Spleen (tissue), 11 donors: Measurements from ENCODE around the gene BLTP2. TPM values are rescaled to one million over a fixed set of nuclear protein-coding genes. Genes with fewer than 3 reads are reported as not detected.

Experiments
- DNase-seq: peaks from one replicate; pipeline ENCODE4 v3.0.0-alpha.2; 2020
- H3K27ac ChIP-seq, 8 donors: fragments of 200-600 bp; sonication (generic) in 7 of 8; 1 replicate in 4 of 8; 2 replicates in 4 of 8; pipeline versions ENCODE4 v1.5.0 to v1.8.0; 2016 to 2021; ENCODE audit warnings: inconsistent platforms in 4 of 8, mild to moderate bottlenecking in 4 of 8, moderate library complexity in 1 of 8
- H3K27me3 ChIP-seq, 7 donors: fragments of 200-600 bp; sonication (generic) in 6 of 7; replicated peaks in 1 of 7; 1 replicate in 4 of 7; 2 replicates in 3 of 7; pipeline versions ENCODE4 v1.5.0 to v1.8.0; 2016 to 2021; ENCODE audit warnings: inconsistent platforms in 3 of 7, mild to moderate bottlenecking in 1 of 7
- H3K36me3 ChIP-seq, 6 donors: fragments of 200-600 bp; sonication (generic) in 5 of 6; 1 replicate in 4 of 6; 2 replicates in 2 of 6; pipeline versions ENCODE4 v1.5.0 to v1.8.0; 2016 to 2021; ENCODE audit warnings: inconsistent platforms in 2 of 6
- H3K4me1 ChIP-seq, 6 donors: fragments of 200-600 bp; sonication (generic) in 5 of 6; 1 replicate in 3 of 6; 2 replicates in 3 of 6; pipeline versions ENCODE4 v1.5.0 to v1.8.0; 2016 to 2021; ENCODE audit warnings: inconsistent platforms in 3 of 6
- H3K4me3 ChIP-seq, 8 donors: fragments of 200-600 bp; sonication (generic) in 7 of 8; 1 replicate in 4 of 8; 2 replicates in 4 of 8; pipeline versions ENCODE4 v1.5.0 to v1.8.0; 2016 to 2021; ENCODE audit warnings: inconsistent platforms in 4 of 8, mild to moderate bottlenecking in 4 of 8, moderate library complexity in 2 of 8
- H3K9me3 ChIP-seq, 8 donors: fragments of 200-600 bp; sonication (generic) in 7 of 8; 1 replicate in 4 of 8; 2 replicates in 4 of 8; pipeline versions ENCODE4 v1.5.0 to v1.8.0; 2016 to 2021; ENCODE audit warnings: inconsistent platforms in 4 of 8
- CTCF ChIP-seq, 11 experiments: fragments of 200-600 bp in 7 of 11; fragments of 450-650 bp in 4 of 11; sonication (generic) in 4 of 11; IDR thresholded peaks in 8 of 11; conservative IDR thresholded peaks in 3 of 11; 1 replicate in 7 of 11; 2 replicates in 4 of 11; pipeline versions ENCODE4 v1.4.0 to v1.8.0; 2016 to 2021; ENCODE audit warnings: antibody characterized with exemption in 11 of 11, inconsistent platforms in 4 of 11, mild to moderate bottlenecking in 1 of 11
- POLR2A ChIP-seq, 3 donors: fragments of 450-650 bp; IDR thresholded peaks; one replicate each; pipeline ENCODE4 v1.5.1; 2017; ENCODE audit warnings: antibody characterized with exemption in 3 of 3, mild to moderate bottlenecking in 1 of 3
- POLR2AphosphoS5 ChIP-seq, 3 donors: sonication (generic); formaldehyde crosslinking; IDR thresholded peaks; one replicate each; pipeline ENCODE4 v1.5.1; 2017; ENCODE audit warnings: antibody characterized with exemption in 3 of 3
- WGBS, 5 donors: extraction: QIAGEN DNeasy Blood & Tissue Kit in 3 of 5; methylation state at CpG; one replicate each; pipeline versions ENCODE4 v1.1.5 to v1.1.7; 2013 to 2018; 5-methylcytosine and 5-hydroxymethylcytosine counted together
- intact Hi-C: fragments of 100-400 bp; cut with DNase I; formaldehyde crosslinking; loops from one replicate; pipeline ENCODE4 v1.15.0; 2023; ENCODE audit warnings: low total_unique reads
- polyA plus RNA-seq, 3 donors: library from polyadenylated mRNA; stranded (reverse); fragments of 200-250 nt; gene quantifications; one replicate each; pipeline ENCODE4 v1.2.1, GENCODE V29; 2013
- total RNA-seq, 7 donors: library from RNA; depleted of rRNA in 3 of 7; stranded (reverse); fragments of >200 nt in 3 of 7; fragmentation: NEBNext Ultra II Directional in 4 of 7; extraction: Animal tissue kit (Norgen Biotek cat#: 25700) in 4 of 7; gene quantifications; one replicate each; pipeline versions ENCODE4 v1.1.0 to v1.2.1, GENCODE V29; 2016 to 2021
- donor health status: healthy with polysubstance abuse.
- donor health status: DM: no; HTN: no; CAD: no; lungs with moderate emphysema.
- donor health status: DM: no; HTN: no; CAD: no.
- donor health status: Bipolar disorder and iron deficiency.
- donor health status: healthy.
- donor health status: DM: no; HTN: no; CAD: no.
- donor health status: DM: yes; HTN: yes; CAD: no.

Gene BLTP2
- total and polyA plus RNA-seq, 10 donors: 11.8 to 193 (median 146) TPM

GRCh38 chr17:28623696-28624095, 21.3 kb downstream of the BLTP2 start:
- Histone ChIP-seq H3K4me1 (no peaks in the 10 kb centered on the region), H3K27me3 (no peaks in the 10 kb centered on the region), H3K36me3 (peaks cover 10 to 100% (median 91%) of the 10 kb centered on the region in 6 donors), H3K4me3 (no peak overlapping the region), H3K27ac (no peak overlapping the region), H3K9me3 (no peaks in the 10 kb centered on the region)
- intact Hi-C loops: no loop called here
- TF ChIP-seq POLR2AphosphoS5 (IDR thresholded peaks at IDR 0.05): no peak
- no peak for TF ChIP-seq POLR2A (IDR thresholded peaks at IDR 0.05)
- no peak for TF ChIP-seq CTCF (IDR thresholded peaks at IDR 0.05 in 8 of 11, conservative IDR thresholded peaks at IDR 0.05 in 3 of 11)
- WGBS, 5 donors: 82 to 97% (median 96%) methylated on average over 4 of the region's 4 CpGs
- no peak for DNase-seq

GRCh38 chr17:28622186-28622585, 22.8 kb downstream of the BLTP2 start:
- TF ChIP-seq POLR2A (IDR thresholded peaks at IDR 0.05) (no peak), POLR2AphosphoS5 (IDR thresholded peaks at IDR 0.05) (no peak), CTCF (IDR thresholded peaks at IDR 0.05 in 8 of 11, conservative IDR thresholded peaks at IDR 0.05 in 3 of 11) (no peak)
- WGBS, 5 donors: 92 to 99% (median 96%) methylated on average over 3 of the region's 3 CpGs
- DNase-seq: no peak
- Histone ChIP-seq H3K27me3 (no peaks in the 10 kb centered on the region), H3K9me3 (no peaks in the 10 kb centered on the region), H3K4me3 (no peak overlapping the region), H3K27ac (no peak overlapping the region), H3K36me3 (peaks cover 11 to 100% (median 95%) of the 10 kb centered on the region in 6 donors), H3K4me1 (no peaks in the 10 kb centered on the region)
- intact Hi-C loops: no loop called here

- 78 to 96% (median 93%) methylated on average over 2 of the region's 2 CpGs for WGBS, 5 donors
- intact Hi-C loops: no loop called here
- H3K27me3 ChIP-seq: no peaks in the 10 kb centered on the region
These were observed 24.9 kb downstream of the BLTP2 start for GRCh38 chr17:28620010-28620409.

DNA sequence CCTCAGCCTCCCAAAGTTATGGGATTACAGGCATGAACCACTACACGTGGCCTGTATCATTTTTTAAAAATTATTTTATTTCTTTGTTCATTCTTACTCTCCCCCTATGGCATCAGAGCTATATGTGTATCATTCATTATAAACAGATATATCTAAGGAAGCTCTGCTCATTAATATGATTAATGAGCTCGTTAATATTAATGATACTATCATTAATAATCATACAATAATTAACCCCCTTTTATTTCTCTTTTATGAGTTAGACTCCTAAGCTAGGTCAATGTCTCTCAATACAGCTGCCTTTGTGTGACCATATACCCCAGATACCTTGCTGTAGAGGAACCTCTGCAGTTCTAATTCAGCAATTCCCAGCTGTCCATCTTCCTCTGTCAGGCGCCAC, 26.5 kb downstream of the BLTP2 start:
- no peak for DNase-seq
- H3K27me3 ChIP-seq: no peaks in the 10 kb centered on the region
- peaks cover 0 to 19% (median under 1%) of the 10 kb centered on the region in 6 donors for H3K4me1 ChIP-seq
- no peaks in the 10 kb centered on the region for H3K9me3 ChIP-seq
- TF ChIP-seq POLR2AphosphoS5 (IDR thresholded peaks at IDR 0.05): no peak
- no peak for TF ChIP-seq POLR2A (IDR thresholded peaks at IDR 0.05)
- no peak for TF ChIP-seq CTCF (IDR thresholded peaks at IDR 0.05 in 8 of 11, conservative IDR thresholded peaks at IDR 0.05 in 3 of 11)
- H3K4me3 ChIP-seq: no peak overlapping the region
- H3K27ac ChIP-seq: no peak overlapping the region
- H3K36me3 ChIP-seq: peaks cover 18 to 100% (median 98%) of the 10 kb centered on the region in 6 donors
- intact Hi-C loops: no loop called here
- 96 to 99% (median 97%) methylated on average over 3 of the region's 3 CpGs for WGBS, 5 donors

More at GRCh38 chr17:28620010-28620409, 24.9 kb downstream of the BLTP2 start:
- Histone ChIP-seq H3K27ac (no peak overlapping the region), H3K9me3 (no peaks in the 10 kb centered on the region), H3K36me3 (peaks cover 16 to 100% (median 98%) of the 10 kb centered on the region in 6 donors), H3K4me1 (peaks cover 0 to 7% (median 0%) of the 10 kb centered on the region in 6 donors), H3K4me3 (no peak overlapping the region)
- TF ChIP-seq POLR2A (IDR thresholded peaks at IDR 0.05): no peak
- DNase-seq: no peak

DNA sequence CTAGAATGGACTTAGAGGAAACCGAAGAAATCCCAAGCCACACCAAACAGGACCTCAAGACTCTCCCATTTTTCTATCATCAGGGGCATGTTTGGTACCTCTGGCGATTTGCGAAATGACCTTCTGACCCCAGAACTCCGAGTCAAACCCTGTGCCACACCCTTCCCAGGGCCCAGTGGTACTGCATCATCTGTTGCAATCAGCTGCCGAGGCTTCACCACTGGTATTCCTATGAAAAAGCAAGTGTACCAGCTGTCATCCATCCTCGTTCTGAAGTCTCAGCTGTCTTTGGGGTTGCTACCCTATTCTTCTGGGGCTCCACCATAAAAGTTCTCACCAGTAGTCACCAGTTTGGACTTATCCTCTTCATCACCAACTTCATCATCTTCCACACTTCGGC, 28.7 kb downstream of the BLTP2 start:
- Histone ChIP-seq H3K27me3 (no peaks in the 10 kb centered on the region), H3K27ac (no peak overlapping the region), H3K4me1 (peaks cover 0 to 31% (median 6%) of the 10 kb centered on the region in 6 donors), H3K36me3 (peaks cover 17 to 100% (median 79%) of the 10 kb centered on the region in 6 donors), H3K4me3 (no peak overlapping the region), H3K9me3 (no peaks in the 10 kb centered on the region)
- no peak for TF ChIP-seq POLR2AphosphoS5 (IDR thresholded peaks at IDR 0.05)
- no peak for TF ChIP-seq POLR2A (IDR thresholded peaks at IDR 0.05)
- TF ChIP-seq CTCF (IDR thresholded peaks at IDR 0.05 in 8 of 11, conservative IDR thresholded peaks at IDR 0.05 in 3 of 11): no peak
- WGBS, 5 donors: 82 to 93% (median 87%) methylated on average over 7 of the region's 7 CpGs
- DNase-seq: no peak
- intact Hi-C loops: no loop called here
